Endothelial cell of umbilical vein (primary cell): ENCODE data around the gene SRSF1. TPM values are rescaled to one million over a fixed set of nuclear protein-coding genes. Genes with fewer than 3 reads are reported as not detected.

ENCODE experiments used
- BruUV-seq: library from RNA; stranded (reverse); fragments of 400-500 nt; replicated peaks from 2 replicates; lab custom pipeline; 2021; lab: Mats Ljungman, UMichigan
- CTCF ChIA-PET: fragments of 300-600, 350-600 bp; sonication (Branson Sonifier 250); formaldehyde crosslinking; loops from one replicate; lab custom pipeline; 2021; ENCODE audit warnings: antibody characterized with exemption, inconsistent platforms; lab: Charles Lee
- POLR2A ChIA-PET: fragments of 300-600, 350-600 bp; sonication (Branson Sonifier 250); formaldehyde crosslinking; loops from one replicate; lab custom pipeline; 2021; ENCODE audit warnings: antibody characterized with exemption, inconsistent platforms; lab: Charles Lee
- DNase-seq: peaks from one replicate; pipeline ENCODE4 v3.0.0-alpha.2; 2011; ENCODE audit warnings: low read depth, low spot score
- FAIRE-seq: peaks from 2 replicates; lab custom pipeline; 2011; peaks lifted over from hg19 to GRCh38; lab: Jason Lieb, UNC
- H2AFZ ChIP-seq: 2 replicates; pipeline ENCODE4 v1.6.0; 2012; ENCODE audit warnings: low read depth, low read length, control low read depth, inconsistent platforms
- H3K27ac ChIP-seq: 2 replicates; pipeline ENCODE4 v1.5.1; 2011; ENCODE audit warnings: low read depth, mild to moderate bottlenecking, control low read depth, low read length, moderate library complexity; ENCODE audit not compliant: insufficient read depth
- H3K27me3 ChIP-seq, 2 experiments: 2 replicates each; pipeline versions ENCODE4 v1.6.0 to v1.6.1; 2011; ENCODE audit warnings: low read length in 2 of 2, mixed read lengths in 1 of 2; ENCODE audit not compliant: control insufficient read depth in 2 of 2, insufficient read depth in 2 of 2
- H3K36me3 ChIP-seq, 2 experiments: 2 replicates in 1 of 2; 3 replicates in 1 of 2; pipeline ENCODE4 v1.5.1; 2011; ENCODE audit warnings: low read length in 2 of 2, mild to moderate bottlenecking in 1 of 2, moderate library complexity in 1 of 2; ENCODE audit not compliant: control insufficient read depth in 2 of 2, insufficient read depth in 2 of 2; ENCODE audit errors: extremely low read depth in 1 of 2
- H3K4me1 ChIP-seq: 3 replicates; pipeline ENCODE4 v1.5.1; 2011; ENCODE audit warnings: mild to moderate bottlenecking, low read length; ENCODE audit not compliant: control insufficient read depth, insufficient read depth; ENCODE audit errors: extremely low read depth
- H3K4me2 ChIP-seq: 2 replicates; pipeline ENCODE4 v1.6.1; 2011; ENCODE audit warnings: low read length, control low read depth, mixed read lengths; ENCODE audit not compliant: insufficient read depth
- H3K4me3 ChIP-seq, 3 experiments: fragments of 200-600 bp in 1 of 3; sonication (generic), shearing (Covaris generic) in 1 of 3; replicated peaks in 1 of 3; 2 replicates each; pipeline ENCODE4 v1.5.1; 2011 to 2016; ENCODE audit warnings: control low read depth in 3 of 3, low read length in 3 of 3, mild to moderate bottlenecking in 2 of 3, inconsistent platforms in 1 of 3, low read depth in 1 of 3, moderate library complexity in 1 of 3; ENCODE audit not compliant: insufficient read depth in 1 of 3
- H3K79me2 ChIP-seq: 2 replicates; pipeline ENCODE4 v1.6.0; 2012; ENCODE audit warnings: low read length, inconsistent platforms; ENCODE audit not compliant: control insufficient read depth, insufficient read depth
- H3K9ac ChIP-seq: replicated peaks from 2 replicates; pipeline ENCODE3; 2011; ENCODE audit warnings: low read length, control low read depth; ENCODE audit not compliant: insufficient read depth; ENCODE audit errors: extremely low read depth
- H3K9me1 ChIP-seq: replicated peaks from 3 replicates; pipeline ENCODE4 v1.6.0; 2011; ENCODE audit warnings: mild to moderate bottlenecking, low read length; ENCODE audit not compliant: control insufficient read depth, insufficient read depth; ENCODE audit errors: extremely low read depth
- H3K9me3 ChIP-seq: replicated peaks from 2 replicates; pipeline ENCODE4 v1.5.1; 2012; ENCODE audit warnings: low read length, inconsistent platforms; ENCODE audit not compliant: control insufficient read depth, insufficient read depth
- H4K20me1 ChIP-seq: replicated peaks from 2 replicates; pipeline ENCODE3; 2011; ENCODE audit warnings: mild to moderate bottlenecking, low read length; ENCODE audit not compliant: control insufficient read depth, insufficient read depth; ENCODE audit errors: extremely low read depth
- EZH2 ChIP-seq: IDR thresholded peaks from 2 replicates; pipeline ENCODE4 v1.6.1; 2012; ENCODE audit warnings: borderline replicate concordance, low read depth, mild to moderate bottlenecking, moderate library complexity, low read length, inconsistent platforms; ENCODE audit not compliant: severe bottlenecking
- FOS ChIP-seq: IDR thresholded peaks from 2 replicates; pipeline ENCODE4 v1.6.1; 2011; ENCODE audit warnings: mild to moderate bottlenecking, low read length, moderate library complexity, borderline replicate concordance; ENCODE audit not compliant: insufficient read depth
- GATA2 ChIP-seq: IDR thresholded peaks from 2 replicates; pipeline ENCODE4 v1.7.0; 2011; ENCODE audit warnings: low read depth, mild to moderate bottlenecking, moderate library complexity, mixed read lengths, low read length; ENCODE audit not compliant: insufficient read length, insufficient read depth
- JUN ChIP-seq: IDR thresholded peaks from 2 replicates; pipeline ENCODE4 v1.6.1; 2011; ENCODE audit warnings: borderline replicate concordance, low read depth; ENCODE audit not compliant: insufficient read length, insufficient read depth
- MYC ChIP-seq: IDR thresholded peaks from one replicate; pipeline ENCODE4 v1.6.1; 2011; ENCODE audit warnings: mild to moderate bottlenecking, low read depth, low read length
- POLR2A ChIP-seq: IDR thresholded peaks from 2 replicates; pipeline ENCODE4 v1.6.1; 2012; ENCODE audit warnings: low read depth, mild to moderate bottlenecking, control low read depth, low read length
- POLR2AphosphoS5 ChIP-seq: IDR thresholded peaks from 2 replicates; pipeline ENCODE4 v1.6.1; 2012; ENCODE audit warnings: low read depth, mild to moderate bottlenecking, control low read depth, low read length, moderate library complexity; ENCODE audit not compliant: insufficient read depth
- dilution Hi-C: fragments of 300-500 bp; cut with MboI; formaldehyde crosslinking; loops from one replicate; pipeline ENCODE4 v1.15.0; 2019; ENCODE audit warnings: low sequenced_read_pairs; ENCODE audit not compliant: extremely low pct_ligation_motif_present
- intact Hi-C: fragments of 100-400 bp; cut with micrococcal nuclease; formaldehyde crosslinking; loops from one replicate; pipeline ENCODE4 v1.10.0; 2022
- polyA plus RNA-seq, 4 experiments: library from polyadenylated mRNA; depleted of rRNA in 3 of 4; stranded (reverse) in 3 of 4; unstranded in 1 of 4; fragments of >200 nt; gene quantifications; 2 replicates each; pipeline versions ENCODE4 v1.2.1 to v1.2.3, GENCODE V29; 2011 to 2012; ENCODE audit warnings: missing spikeins in 1 of 4
- total RNA-seq: library from RNA; stranded (reverse); gene quantifications from 2 replicates; pipeline ENCODE4 v1.2.3, GENCODE V29; 2021
- TF ChIP-seq, protein P1 (sequence below): IDR thresholded peaks from 2 replicates; pipeline ENCODE4 v1.6.1; 2011; ENCODE audit not compliant: insufficient read depth, insufficient read length
- TF ChIP-seq, protein P2 (sequence below), 2 donors: IDR thresholded peaks; 1 replicate in 1 of 2; 2 replicates in 1 of 2; pipeline ENCODE4 v1.5.1; 2011; ENCODE audit warnings: low read length in 2 of 2, mild to moderate bottlenecking in 2 of 2, moderate library complexity in 2 of 2, control low read depth in 1 of 2, inconsistent platforms in 1 of 2, low read depth in 1 of 2; ENCODE audit not compliant: insufficient read depth in 1 of 2; ENCODE audit errors: extremely low read depth in 1 of 2

Gene SRSF1
- total and polyA plus RNA-seq, 2 donors (not counting 3 experiments of a cell fraction or from before 2014, with no cell fraction given) = 133 to 316 TPM

DNA sequence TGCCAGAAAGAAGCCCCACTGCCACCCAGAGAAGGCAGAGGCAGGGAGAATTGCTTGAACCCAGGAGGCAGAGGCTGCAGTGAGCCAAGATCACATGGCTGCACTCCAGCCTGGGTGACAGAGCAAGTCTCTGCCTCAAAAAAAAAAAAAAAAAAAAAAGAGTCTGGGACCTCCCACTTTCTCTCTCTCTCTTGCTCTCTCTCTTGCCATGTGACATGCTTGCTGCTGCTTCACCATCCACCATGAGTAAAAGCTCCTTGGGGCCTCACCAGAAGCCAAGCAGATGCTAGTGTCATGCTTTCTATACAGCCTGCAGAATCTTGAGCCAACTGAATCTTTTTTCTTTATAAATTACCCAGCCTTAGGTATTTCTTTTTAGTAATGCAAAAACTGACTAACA lies 21.5 kb upstream of the SRSF1 start:
- dilution Hi-C loops (no loop called here), intact Hi-C loops (no loop called here)
- H3K27me3 ChIP-seq = peaks cover 2 to 23% of the 10 kb centered on the region in 2 experiments
- H3K4me3 ChIP-seq = no peak overlapping the region
- FAIRE-seq = no peak
- no peak overlapping the region for H3K9ac ChIP-seq
- H3K4me2 ChIP-seq = no peak overlapping the region
- H4K20me1 ChIP-seq = no peaks in the 10 kb centered on the region
- POLR2A ChIA-PET = interaction anchor here (0.7 kb wide), 1 partner anchor 719 kb away, joined by 6 read pairs; no protein-coding TSS in a partner anchor
- no peaks in the 10 kb centered on the region for H3K4me1 ChIP-seq
- no peak overlapping the region for H2AFZ ChIP-seq
- H3K9me3 ChIP-seq = no peaks in the 10 kb centered on the region
- BruUV-seq = no TSS peak
- CTCF ChIA-PET = no interaction called here
- no peak for DNase-seq
- H3K27ac ChIP-seq = no peak overlapping the region
- TF ChIP-seq, protein P1, sequence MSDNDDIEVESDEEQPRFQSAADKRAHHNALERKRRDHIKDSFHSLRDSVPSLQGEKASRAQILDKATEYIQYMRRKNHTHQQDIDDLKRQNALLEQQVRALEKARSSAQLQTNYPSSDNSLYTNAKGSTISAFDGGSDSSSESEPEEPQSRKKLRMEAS = no peak
- TF ChIP-seq, protein P2, sequence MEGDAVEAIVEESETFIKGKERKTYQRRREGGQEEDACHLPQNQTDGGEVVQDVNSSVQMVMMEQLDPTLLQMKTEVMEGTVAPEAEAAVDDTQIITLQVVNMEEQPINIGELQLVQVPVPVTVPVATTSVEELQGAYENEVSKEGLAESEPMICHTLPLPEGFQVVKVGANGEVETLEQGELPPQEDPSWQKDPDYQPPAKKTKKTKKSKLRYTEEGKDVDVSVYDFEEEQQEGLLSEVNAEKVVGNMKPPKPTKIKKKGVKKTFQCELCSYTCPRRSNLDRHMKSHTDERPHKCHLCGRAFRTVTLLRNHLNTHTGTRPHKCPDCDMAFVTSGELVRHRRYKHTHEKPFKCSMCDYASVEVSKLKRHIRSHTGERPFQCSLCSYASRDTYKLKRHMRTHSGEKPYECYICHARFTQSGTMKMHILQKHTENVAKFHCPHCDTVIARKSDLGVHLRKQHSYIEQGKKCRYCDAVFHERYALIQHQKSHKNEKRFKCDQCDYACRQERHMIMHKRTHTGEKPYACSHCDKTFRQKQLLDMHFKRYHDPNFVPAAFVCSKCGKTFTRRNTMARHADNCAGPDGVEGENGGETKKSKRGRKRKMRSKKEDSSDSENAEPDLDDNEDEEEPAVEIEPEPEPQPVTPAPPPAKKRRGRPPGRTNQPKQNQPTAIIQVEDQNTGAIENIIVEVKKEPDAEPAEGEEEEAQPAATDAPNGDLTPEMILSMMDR (IDR thresholded peaks at IDR 0.05; ENCODE audit: extremely low read depth in 1 of 2, insufficient read depth in 1 of 2, low read depth in 1 of 2, low read length in 2 of 2) = no peak
- no peak for TF ChIP-seq FOS
- no peak for TF ChIP-seq JUN
- TF ChIP-seq GATA2 = no peak
- no peak for TF ChIP-seq POLR2A
- no peak for TF ChIP-seq EZH2
- TF ChIP-seq POLR2AphosphoS5 = no peak
- TF ChIP-seq MYC = no peak
- no peaks in the 10 kb centered on the region for H3K36me3 ChIP-seq
- H3K79me2 ChIP-seq = no peaks in the 10 kb centered on the region
- no peaks in the 10 kb centered on the region for H3K9me1 ChIP-seq
